HS-27A (cell line): ENCODE data around the gene NISCH.

Experiments
- DNase-seq: peaks from one replicate; pipeline ENCODE4 v3.0.0-alpha.2; 2012; ENCODE audit warnings: low read depth, missing footprints

Gene NISCH

DNA sequence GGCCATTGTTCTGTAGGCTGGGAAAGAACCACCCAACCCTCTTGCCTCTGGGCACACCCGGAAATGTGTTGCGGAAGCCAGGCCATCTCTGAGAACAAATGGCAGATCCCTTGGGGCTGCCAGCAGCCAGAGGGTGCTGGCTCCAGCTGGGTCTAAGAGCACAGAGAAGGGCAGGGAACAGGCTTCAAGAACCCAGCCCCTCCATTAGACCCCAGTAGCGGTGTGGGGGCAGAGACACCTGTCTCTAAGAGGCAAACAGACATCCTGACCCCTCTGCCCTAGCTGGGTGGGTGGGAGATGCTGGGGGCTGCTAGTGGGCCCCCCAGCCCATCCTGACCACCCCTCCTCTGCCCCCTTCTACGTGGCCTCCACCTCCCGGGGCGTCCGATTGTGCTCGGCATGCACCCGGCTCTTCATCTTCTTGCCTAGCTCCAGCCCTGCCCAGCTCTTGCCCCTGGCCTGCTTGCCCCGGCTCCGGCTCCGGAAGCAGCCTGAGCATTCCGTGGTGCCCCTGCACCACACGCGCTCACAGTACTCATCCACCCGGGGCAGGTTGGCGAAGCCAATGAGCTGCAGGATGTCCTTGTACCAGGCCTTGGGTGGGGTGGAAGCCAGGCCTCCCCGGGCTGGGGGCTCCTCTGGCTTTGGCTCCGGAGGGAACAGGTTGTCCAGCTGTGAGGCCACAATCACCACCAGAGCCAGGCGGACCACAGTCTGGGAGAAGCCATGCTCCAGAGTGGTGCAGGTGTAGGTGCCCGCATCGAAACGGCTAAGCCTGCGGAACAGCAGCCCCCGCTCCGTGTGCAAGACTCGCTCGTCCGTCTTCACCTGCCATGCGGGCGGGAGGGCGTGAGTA, 19.9 kb upstream of the NISCH start:
- DNase-seq: no peak

DNA sequence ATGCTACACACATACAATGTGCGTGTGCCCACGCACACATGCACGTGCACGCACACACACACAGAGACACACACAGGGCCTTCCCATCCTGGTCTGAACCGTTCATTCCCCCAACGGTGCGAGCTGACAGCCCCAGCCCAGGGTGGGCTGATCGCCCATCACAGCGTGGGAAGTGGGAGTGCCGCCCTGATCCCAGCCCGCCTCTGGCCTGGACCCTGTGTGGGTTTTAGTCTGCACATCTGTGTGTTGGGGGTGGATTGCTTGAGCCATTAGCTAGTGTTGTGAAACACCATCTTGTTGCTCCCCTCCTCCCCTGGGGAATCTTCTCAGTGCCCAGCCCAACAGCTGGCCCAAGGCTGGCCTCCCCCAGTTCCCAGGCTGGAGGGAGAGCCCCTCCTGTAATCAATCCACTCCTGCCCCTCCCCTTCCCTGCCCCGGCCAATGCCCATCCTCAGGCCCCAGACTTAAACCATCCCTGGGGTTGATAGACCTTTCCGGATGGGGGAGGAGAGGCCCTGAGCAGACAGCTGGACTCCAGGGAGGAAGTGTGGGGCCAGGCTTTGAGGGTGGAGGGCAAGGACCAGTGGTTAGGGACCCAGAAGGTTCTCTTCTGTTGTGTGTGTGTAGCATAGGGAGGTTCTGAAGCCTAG, 18.8 kb upstream of the NISCH start:
- no peak for DNase-seq

- no peak for DNase-seq
These were observed 17.9 kb upstream of the NISCH start for GRCh38 chr3:52437326-52438103.

- no peak for DNase-seq
These were observed 17.4 kb upstream of the NISCH start for GRCh38 chr3:52438104-52438376.

DNA sequence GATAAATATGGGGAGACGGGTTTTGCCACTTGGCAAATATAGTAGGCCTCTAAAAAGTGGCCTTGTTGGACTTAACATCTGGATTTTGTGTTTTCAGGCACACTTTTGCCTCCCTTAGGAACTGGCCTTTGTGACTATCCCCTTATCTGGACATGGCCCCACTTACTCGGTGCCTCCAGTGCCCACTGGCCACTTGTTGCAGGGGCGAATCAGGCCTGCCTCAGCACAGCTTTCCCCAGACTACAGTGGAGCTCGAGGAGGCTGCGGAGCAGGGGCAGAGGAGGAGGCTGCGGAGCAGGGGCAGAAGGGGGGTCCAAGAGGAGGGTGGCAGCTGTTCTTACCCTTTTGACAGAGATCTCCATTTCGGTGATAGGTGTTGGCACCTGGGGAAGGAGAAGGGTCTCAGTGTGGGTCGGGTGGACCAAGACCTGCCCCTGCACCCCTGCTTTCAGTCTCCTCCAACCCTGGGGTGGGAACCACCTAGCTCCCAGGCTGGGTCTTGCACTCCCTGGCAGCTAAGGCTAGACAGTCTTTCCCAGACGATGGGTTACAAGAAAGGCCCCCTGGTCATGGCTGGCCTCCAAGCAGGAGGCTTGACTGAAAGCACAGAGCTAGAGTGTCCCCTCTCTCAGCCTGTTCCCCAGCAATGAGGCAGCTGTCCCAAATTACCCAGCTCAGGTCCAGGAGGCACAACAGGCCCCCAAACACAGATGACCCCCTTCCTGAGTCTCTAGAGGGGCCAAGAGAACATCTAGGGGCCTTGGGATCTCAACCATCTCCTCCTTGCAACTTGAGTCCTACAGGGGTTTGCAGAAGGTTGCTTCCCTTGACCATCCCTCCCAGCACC, 16.6 kb upstream of the NISCH start:
- no peak for DNase-seq

DNA sequence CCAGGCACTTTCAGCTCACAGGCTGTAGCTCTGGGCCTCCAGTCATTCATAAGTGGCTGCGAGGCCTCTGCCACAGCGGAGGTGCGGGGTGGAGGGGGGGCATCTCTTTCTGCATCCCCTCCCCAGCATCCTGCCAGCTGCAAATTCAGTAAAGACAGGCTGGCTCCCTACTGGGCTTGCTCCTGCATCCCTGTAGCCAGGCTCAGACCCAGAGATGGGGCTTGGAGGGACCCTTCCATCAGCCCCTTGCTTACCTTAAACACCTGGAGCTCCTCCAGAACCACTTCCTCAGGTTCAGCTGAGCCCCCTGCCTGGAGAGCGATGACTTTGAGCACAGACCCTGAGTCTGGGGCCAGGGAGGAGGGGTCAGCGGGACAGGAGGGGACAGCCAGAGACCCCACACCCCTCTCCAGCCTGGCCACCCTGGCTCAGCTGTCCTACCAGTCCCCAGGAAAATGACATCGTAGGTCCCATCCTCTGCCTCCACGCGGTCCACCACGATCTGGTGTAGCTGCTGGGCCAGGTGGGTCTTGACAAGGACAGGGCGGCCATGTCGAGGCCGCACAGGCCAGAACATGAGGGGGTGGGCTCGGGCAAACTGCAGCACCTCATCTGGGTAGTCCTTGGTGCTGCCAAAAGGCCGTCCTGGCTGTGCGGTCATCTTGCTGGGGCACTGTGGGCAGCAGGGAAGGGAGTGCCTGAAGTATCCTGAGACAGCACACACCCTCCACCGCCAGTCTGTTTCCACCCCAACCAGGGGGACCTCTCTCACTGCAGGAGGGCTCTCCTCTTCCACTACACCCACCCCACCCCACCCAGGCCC, 15.8 kb upstream of the NISCH start:
- DNase-seq: no peak

DNA sequence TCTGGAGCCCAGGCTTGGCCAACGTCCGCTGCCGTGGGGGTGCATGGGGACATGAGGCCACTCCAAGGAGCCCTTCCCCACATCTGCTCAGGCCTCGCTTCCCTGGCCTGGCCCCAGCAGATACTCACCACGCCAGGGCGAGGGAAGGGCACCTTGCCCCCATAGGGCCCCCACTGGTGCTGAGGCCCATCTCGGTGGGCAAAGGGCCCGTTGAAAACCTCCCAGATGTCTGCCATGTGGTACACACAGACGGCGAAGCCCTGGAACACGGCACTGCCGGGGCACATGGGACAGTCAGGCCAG, 15.2 kb upstream of the NISCH start:
- no peak for DNase-seq

DNA sequence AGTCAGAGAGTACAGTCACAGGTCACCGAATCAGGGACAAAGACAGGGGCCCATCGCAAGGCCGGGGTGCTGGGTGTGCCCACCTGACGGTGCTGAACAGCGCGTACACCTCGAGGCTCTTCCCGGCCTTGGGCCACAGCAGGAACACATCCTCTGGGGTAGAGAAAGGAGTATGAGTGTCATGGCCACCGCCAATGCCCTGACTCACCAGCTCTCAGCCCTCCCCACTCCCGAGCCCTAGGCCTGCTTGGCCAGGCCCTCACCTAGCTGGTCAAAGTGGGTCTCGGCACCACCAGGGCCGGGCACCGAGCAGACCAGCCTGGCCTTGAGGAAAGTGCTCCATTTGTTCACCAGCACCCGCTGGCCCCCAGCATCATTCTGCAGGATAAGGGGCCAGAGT, 14.7 kb upstream of the NISCH start:
- DNase-seq: no peak

GRCh38 chr3:52441091-52441771, 14.2 kb upstream of the NISCH start:
- DNase-seq: no peak

DNA sequence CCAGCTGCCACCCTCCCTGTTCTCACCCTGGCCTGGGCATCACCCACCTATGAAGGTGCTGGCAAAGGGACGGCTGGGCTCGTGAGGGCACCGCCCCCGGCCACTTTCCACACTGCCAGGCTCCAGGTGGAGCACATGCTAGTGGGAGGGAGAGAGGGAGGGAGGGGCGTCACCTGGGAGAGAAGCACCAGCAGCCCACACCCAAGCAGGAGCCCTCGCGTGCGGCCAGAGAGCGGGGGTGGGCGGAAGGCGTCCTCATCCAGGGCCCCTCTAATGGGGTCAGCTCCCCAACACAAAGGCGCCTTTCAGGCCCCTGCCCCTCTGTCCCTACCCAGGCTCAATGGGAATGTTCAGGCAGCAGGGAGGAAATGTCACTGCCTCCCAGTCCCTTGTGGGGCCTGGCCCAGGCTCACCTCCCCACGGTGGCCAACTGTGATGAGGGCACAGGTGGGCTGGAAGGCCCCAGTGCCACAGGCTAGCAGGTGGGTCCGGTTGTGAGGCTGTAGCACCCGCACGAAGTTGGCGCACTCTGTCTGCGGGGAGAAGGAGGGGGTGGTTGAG, 13.6 kb upstream of the NISCH start:
- no peak for DNase-seq

DNA sequence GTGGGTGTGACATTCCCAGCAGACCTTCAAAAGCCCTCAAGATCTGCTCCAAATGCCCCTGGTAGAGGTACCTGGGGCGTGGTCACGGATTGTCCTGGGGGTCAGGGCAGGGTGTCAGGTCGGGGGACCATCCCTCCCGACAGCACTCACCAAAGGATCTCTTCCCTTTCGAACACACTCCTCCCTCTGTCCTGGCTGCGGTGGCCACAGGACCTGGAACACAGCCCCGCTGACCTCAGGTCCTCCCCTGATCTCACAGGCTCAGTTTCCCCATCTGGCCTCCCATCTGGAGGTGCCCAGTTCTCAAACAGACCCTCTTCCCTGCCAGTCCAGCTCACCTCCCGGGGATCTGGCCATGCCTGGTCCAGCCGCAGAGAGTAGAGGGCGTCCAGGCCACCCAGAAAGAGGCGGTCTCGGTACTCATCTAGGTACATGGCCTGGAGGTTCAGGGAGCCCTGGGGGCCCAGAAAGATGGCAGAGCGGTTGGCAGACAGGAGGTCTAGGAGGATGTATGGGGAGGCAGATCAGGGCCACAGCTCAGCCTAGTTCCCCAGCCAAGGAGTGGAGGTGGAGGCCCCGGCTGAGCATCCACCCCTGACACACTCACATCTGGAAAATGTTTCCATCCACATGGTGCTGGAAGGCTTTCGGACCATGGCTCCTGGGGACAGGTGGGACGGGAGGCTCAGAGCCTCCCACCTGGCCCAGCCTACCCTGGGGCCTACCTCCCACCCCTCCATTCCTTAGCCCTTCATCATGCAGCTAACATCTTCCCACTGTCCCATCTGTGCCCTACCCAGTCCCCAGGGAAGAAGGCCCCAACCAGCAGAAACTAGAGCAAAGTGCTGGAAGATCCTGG, 12.8 kb upstream of the NISCH start:
- no peak for DNase-seq

DNA sequence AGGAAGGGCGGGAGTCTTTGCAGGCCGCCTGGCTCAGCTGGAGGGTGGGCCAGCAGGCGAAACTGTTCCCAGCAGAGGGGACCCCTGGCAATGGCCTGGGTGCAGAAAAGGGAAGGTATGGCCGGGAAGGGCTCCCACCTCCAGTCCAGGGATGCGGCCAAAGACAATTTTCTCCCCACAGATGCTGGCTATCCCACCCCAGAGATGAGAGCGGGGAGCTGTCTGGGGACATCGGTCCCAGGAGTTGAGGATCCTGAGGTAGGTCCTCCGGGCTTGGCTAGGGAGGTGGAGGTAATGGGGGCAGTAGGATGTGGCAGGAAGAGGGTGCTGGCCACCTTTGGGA, 12.2 kb upstream of the NISCH start:
- DNase-seq: no peak

DNA sequence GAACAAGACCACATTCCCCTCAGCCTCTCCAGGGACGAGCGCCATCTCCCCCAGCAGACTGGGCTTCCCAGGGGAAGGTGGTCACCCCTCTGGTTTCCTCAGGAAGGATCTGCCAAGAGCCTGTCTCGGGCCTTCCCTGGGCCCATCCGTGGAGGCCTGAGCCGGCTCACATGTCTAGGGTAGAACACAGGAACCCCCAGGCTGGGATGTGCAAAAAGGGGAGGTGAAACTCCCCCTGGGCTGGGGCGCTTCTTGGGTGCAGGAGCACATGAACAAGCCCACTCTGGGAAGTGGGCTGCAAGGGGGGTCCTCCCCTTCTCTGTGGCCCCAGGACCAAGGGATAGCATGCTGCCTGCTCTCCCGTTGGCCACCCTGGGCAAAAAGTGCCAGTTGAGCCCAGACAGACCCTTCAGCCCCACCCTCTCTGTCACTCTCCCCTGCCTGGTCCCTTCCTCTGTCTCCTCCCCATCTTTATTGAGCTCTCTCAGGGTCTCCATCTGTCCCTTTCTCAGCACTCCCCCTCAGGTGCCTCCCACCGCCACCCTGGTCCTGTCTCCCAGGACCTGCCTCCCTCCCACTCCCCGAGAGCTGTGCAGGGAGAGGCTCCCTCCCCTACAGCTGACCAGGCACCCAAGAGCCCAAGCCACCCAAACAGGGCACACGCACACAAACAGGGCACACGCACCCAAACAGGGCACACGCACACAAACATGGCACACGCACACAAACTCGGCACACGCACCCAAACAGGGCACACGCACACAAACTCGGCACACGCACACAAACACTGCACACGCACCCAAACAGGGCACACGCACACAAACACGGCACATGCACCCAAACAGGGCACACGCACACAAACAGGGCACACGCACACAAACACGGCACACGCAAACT, 11.4 kb upstream of the NISCH start:
- no peak for DNase-seq

DNA sequence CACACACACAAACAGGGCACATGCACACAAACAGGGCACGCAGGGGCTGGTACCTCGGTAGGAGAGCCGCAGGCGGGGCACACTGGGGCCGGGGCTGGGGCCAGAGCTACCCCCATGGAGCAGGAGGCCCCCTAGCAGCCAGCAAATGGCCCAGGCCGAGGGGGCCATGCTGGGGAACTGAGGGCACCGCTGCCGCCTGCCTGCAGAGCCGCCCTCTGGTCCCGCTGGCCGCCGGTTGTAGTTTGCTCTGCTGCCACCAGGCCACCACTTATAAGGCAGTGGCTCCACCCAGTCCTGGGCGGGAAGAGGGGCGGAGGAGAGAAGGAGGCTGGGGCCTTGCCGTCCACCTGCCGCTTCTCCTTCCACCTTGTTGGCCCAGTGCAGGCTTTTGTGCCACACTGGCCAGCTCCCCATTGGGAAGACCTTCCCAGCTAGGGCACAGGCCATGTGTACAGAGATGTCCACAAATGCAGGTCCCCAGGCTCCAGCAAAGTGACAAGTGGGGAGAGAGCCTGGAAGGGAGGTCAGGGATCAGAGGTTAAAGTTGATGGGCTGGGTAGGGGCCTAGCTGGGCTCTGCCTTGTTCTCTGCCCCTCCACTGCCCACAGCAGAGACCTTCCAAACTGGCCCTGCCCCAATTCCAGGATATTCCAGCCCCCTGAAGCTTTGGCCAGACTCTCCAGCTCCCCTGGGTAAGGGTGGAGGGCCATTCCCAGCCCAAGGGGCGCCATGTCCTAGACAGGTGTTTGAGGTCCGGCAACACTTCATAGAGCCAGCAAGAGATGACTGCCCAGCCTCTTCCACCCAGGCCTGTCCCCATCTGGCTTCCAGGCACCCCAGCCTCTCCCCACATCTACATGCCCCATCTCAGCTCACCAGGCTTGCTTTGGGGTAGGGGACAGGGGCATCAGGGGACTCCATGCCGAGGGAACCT, 10.3 kb upstream of the NISCH start, which contains the start of gene SEMA3G:
SEMA3G (minus strand) TSS at position 244 of the 934 bp plus-strand sequence; CDS start at position 168, 76 bp downstream.
- DNase-seq: no peak

DNA sequence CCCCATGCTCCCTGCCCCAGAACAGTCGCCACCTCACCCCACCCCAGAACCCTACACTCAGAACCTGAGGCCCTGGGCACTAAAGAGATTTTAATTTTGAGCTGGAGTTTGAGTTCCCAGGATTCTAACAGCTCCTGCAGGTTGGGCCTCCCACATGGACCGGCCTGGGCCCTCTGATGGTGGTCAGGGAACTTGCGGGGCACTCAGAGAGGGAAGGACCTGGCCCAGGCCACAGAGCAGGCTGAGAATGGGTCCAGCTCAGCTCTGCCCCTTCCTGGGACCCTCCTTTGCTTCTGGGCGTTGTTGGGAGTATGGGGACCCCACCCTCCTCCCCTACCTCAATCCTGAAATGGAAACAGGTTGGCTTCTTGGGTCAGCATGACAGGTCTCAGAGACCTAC, 9.4 kb upstream of the NISCH start:
- DNase-seq: no peak

DNA sequence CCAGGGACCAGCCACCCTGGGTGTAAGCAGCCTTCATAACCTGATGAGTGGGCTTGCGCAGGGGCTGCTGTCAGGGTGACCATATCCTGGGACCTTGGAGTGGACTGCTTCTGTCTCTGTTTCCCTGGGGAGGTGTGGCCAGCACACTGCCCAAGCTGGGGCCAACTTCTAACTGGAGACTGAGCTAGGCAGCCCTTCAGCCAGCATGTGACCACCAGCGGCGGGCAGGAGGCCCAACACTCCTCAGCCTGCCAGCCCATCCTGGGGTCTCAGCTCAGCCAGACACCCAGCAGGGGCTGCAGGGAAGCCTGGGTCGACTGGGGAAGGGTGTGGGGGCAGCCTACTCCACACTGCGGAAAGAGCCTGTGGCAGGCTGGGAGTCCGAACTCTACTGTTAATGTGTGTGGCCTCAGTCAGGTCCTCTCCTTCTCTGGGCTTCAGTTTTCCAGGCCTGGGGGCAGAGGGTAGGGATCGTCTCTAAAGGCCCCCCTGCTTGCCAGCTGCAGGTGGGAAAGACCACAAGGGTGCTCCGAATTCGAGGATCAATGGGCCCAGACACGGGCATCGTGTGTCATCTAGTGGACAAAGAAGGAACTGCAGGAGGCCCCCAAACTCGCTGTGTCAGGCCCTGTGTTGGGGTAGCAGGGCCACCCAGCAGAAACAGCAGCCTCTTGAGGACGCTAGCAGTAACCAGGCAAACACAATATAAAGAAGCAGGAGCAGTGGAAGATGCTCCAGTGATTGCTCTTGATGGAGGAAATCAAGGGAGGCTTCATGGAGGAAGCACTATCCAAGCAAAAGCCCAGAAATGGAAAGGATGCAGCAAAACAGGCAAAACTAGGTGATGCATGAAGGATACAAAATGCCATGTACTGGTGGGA, 8.5 kb upstream of the NISCH start:
- no peak for DNase-seq
